Upper lobe of left lung (tissue), 6 donors: ENCODE results near the gene TSPAN10. TPM values are rescaled to one million over a fixed set of nuclear protein-coding genes. Genes with fewer than 3 reads are reported as not detected.

Source experiments
- ATAC-seq, 2 donors: fragments of 200-7000 bp; cut with Tn5 transposase; one replicate each; pipeline ENCODE4 v1.9.1; 2022; ENCODE audit warnings: mild to moderate bottlenecking in 2 of 2, moderate library complexity in 2 of 2; ENCODE audit not compliant: low FRiP score in 2 of 2
- DNase-seq, 2 donors: peaks; one replicate each; pipeline ENCODE4 v3.0.0-alpha.2; 2019 to 2020
- H3K27ac ChIP-seq, 4 donors: fragments of 200-600 bp; sonication (generic); one replicate each; pipeline ENCODE4 v1.5.1; 2016 to 2019
- H3K27me3 ChIP-seq, 4 donors: fragments of 200-600 bp; sonication (generic); one replicate each; pipeline ENCODE4 v1.5.1; 2017 to 2019
- H3K36me3 ChIP-seq, 4 donors: fragments of 200-600 bp; sonication (generic); one replicate each; pipeline ENCODE4 v1.5.1; 2016 to 2019
- H3K4me1 ChIP-seq, 4 donors: fragments of 200-600 bp; sonication (generic); one replicate each; pipeline ENCODE4 v1.5.1; 2018 to 2019
- H3K4me3 ChIP-seq, 4 donors: fragments of 200-600 bp; sonication (generic); one replicate each; pipeline ENCODE4 v1.5.1; 2017 to 2019; ENCODE audit warnings: mild to moderate bottlenecking in 2 of 4, moderate library complexity in 1 of 4
- H3K9me3 ChIP-seq, 4 donors: fragments of 200-600 bp; sonication (generic); one replicate each; pipeline ENCODE4 v1.5.1; 2018 to 2019
- EP300 ChIP-seq, 4 donors: sonication (generic); formaldehyde crosslinking; IDR thresholded peaks; one replicate each; pipeline ENCODE4 v1.5.1; 2017; ENCODE audit warnings: antibody characterized with exemption in 4 of 4, control low read depth in 2 of 4
- POLR2A ChIP-seq, 4 donors: fragments of 450-650 bp; IDR thresholded peaks; one replicate each; pipeline ENCODE4 v1.5.1; 2016 to 2017; ENCODE audit warnings: antibody characterized with exemption in 4 of 4, mild to moderate bottlenecking in 2 of 4
- POLR2AphosphoS5 ChIP-seq, 2 donors: sonication (generic); formaldehyde crosslinking; IDR thresholded peaks; one replicate each; pipeline ENCODE4 v1.5.1; 2017; ENCODE audit warnings: antibody characterized with exemption in 2 of 2
- WGBS, 2 donors: methylation state at CpG; one replicate each; pipeline ENCODE4 v1.1.5; 2017 to 2018; 5-methylcytosine and 5-hydroxymethylcytosine counted together
- total RNA-seq, 6 donors: library from RNA; depleted of rRNA in 4 of 6; stranded (reverse); fragments of >200 nt in 4 of 6; gene quantifications; one replicate each; pipeline versions ENCODE4 v1.1.0 to v1.2.1, GENCODE V29; 2016 to 2021
- TF ChIP-seq, protein P1 (sequence below), 6 experiments: fragments of 450-650 bp in 4 of 6; fragments of 200-600 bp in 2 of 6; sonication (generic) in 2 of 6; IDR thresholded peaks; one replicate each; pipeline ENCODE4 v1.5.1; 2016 to 2019; ENCODE audit warnings: antibody characterized with exemption in 6 of 6
- donor health status: DM: no; HTN: no; CAD: no; lungs with moderate emphysema.
- donor health status: DM: no; HTN: yes; CAD: no; lungs with severe emphysema.

TSPAN10 gene
- total RNA-seq, 6 donors from 2014 or later: 0.61 to 2.8 (median 1.0) TPM

DNA sequence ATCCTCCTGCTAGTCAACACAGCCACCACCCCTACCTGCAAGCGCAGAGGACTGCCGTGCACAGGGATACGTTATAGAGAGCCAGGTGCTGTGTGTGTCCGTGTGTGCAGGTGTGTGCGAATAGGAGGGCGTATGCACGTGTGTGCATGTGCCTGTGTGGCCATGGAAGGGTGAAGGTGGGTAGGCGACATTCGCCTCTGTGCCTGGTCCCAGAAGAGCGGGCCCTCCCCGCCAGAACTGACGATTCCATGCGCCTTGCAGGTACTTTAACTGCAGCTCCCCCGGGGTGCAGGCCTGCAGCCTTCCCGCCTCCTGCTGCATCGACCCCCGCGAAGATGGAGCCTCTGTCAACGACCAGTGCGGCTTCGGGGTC is 10.6 kb downstream of the TSPAN10 start:
- Histone ChIP-seq H3K36me3 (no peaks in the 10 kb centered on the region), H3K4me1 (peaks cover 0 to 8% (median 0%) of the 10 kb centered on the region in 4 donors), H3K9me3 (peaks cover 0 to 8% (median 2%) of the 10 kb centered on the region in 4 donors), H3K27ac (no peak overlapping the region), H3K27me3 (peaks cover 0 to 18% (median 8%) of the 10 kb centered on the region in 4 donors), H3K4me3 (no peak overlapping the region)
- no peak for TF ChIP-seq EP300 (IDR thresholded peaks at IDR 0.05)
- TF ChIP-seq, protein P1, sequence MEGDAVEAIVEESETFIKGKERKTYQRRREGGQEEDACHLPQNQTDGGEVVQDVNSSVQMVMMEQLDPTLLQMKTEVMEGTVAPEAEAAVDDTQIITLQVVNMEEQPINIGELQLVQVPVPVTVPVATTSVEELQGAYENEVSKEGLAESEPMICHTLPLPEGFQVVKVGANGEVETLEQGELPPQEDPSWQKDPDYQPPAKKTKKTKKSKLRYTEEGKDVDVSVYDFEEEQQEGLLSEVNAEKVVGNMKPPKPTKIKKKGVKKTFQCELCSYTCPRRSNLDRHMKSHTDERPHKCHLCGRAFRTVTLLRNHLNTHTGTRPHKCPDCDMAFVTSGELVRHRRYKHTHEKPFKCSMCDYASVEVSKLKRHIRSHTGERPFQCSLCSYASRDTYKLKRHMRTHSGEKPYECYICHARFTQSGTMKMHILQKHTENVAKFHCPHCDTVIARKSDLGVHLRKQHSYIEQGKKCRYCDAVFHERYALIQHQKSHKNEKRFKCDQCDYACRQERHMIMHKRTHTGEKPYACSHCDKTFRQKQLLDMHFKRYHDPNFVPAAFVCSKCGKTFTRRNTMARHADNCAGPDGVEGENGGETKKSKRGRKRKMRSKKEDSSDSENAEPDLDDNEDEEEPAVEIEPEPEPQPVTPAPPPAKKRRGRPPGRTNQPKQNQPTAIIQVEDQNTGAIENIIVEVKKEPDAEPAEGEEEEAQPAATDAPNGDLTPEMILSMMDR (IDR thresholded peaks at IDR 0.05): no peak
- TF ChIP-seq POLR2A (IDR thresholded peaks at IDR 0.05): no peak
- TF ChIP-seq POLR2AphosphoS5 (IDR thresholded peaks at IDR 0.05): no peak
- DNase-seq: no peak
- no peak for ATAC-seq
- WGBS, 2 donors: 53 to 70% methylated on average over 9 to 14 of the region's 21 CpGs

DNA sequence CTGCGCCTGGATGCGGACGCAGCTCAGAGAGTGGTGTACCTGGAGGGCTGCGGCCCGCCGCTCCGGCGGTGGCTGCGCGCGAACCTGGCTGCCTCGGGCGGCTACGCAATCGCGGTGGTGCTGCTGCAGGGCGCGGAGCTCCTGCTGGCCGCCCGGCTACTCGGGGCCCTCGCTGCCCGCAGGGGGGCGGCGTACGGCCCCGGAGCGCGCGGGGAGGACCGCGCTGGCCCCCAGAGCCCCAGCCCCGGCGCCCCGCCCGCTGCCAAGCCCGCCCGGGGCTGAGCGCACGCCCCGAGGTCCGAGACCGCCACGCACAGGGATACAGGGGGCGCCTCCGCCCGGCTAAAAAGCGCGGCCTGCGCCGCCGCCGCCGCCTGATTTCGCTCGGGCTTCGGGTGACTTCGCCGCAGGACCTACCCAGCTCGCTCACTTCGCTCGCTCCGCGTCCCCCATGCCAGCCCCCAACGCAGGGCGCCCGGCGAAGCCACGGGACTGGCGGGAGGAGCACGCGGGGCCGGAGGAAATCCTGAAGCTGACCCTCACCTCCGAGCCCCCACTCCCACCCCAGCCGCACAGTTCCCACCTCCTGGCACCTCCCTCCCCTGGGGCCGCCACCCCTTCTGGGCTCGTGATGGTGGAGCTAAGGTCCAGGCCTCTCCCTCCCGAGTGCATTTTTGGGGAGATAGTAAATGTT is 11.2 kb downstream of the TSPAN10 start:
- Histone ChIP-seq H3K4me3 (no peak overlapping the region), H3K4me1 (peaks cover 0 to 8% (median 0%) of the 10 kb centered on the region in 4 donors), H3K9me3 (peaks cover 0 to 8% (median 2%) of the 10 kb centered on the region in 4 donors), H3K27me3 (peaks cover 0 to 18% (median 8%) of the 10 kb centered on the region in 4 donors), H3K27ac (no peak overlapping the region), H3K36me3 (no peaks in the 10 kb centered on the region)
- no peak for ATAC-seq
- TF ChIP-seq POLR2A (IDR thresholded peaks at IDR 0.05) (no peak), EP300 (IDR thresholded peaks at IDR 0.05) (no peak), POLR2AphosphoS5 (IDR thresholded peaks at IDR 0.05) (no peak)
- TF ChIP-seq, protein P1 (IDR thresholded peaks at IDR 0.05): no peak
- 10 to 23% methylated on average over 7 to 29 of the region's 78 CpGs for WGBS, 2 donors
- DNase-seq: peak in 1 of 2 donors; percentile 81

DNA sequence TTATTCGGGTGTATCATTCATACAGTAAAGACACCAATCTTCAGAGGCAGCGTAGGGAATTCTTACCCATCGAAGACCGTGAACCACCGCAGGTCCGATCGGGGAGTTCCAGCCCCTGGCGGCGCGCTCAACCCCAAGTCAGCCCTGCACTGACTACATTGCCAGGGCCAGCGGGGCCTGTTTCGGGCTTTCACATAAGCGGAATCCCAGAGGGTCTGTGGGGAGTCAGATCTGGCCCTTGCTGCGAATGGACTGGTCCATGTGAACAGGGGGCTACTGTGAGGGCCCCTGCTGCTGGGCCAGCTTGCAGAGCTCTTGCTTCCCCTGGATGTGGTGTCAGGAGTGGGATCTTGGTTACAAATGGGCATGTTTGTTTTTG is 11.7 kb downstream of the TSPAN10 start:
- Histone ChIP-seq H3K27me3 (peaks cover 0 to 18% (median 8%) of the 10 kb centered on the region in 4 donors), H3K4me3 (no peak overlapping the region), H3K27ac (no peak overlapping the region), H3K4me1 (peaks cover 0 to 8% (median 0%) of the 10 kb centered on the region in 4 donors), H3K9me3 (peaks cover 0 to 8% (median 2%) of the 10 kb centered on the region in 4 donors), H3K36me3 (no peaks in the 10 kb centered on the region)
- 43 to 54% methylated on average over 1 to 13 of the region's 14 CpGs for WGBS, 2 donors
- ATAC-seq (no peak), DNase-seq (no peak)
- TF ChIP-seq EP300 (IDR thresholded peaks at IDR 0.05) (no peak), POLR2A (IDR thresholded peaks at IDR 0.05) (no peak), POLR2AphosphoS5 (IDR thresholded peaks at IDR 0.05) (no peak)
- TF ChIP-seq, protein P1 (IDR thresholded peaks at IDR 0.05): no peak

DNA sequence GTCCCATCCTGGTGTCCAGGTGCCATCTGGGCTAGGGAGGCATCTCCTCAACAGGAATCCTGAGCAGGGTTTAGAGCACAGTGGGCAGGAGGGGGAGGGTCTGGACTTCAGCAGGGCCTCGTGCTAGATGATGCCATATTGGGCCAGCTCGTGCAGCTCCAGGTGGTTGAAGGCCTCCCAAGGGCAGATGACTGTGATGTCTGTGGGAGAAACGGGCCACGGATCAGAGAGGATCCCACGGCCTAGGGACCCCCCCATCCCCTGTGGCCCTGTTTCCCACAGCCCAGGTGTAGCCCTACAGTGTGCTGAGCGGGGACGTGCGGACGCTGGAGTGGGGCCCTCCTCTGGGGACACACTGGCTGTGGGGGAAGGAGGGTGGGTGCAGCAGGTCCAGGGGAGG is 14.0 kb downstream of the TSPAN10 start:
- peaks cover 0 to 8% (median 2%) of the 10 kb centered on the region in 4 donors for H3K9me3 ChIP-seq
- H3K4me3 ChIP-seq: no peak overlapping the region
- TF ChIP-seq, protein P1 (IDR thresholded peaks at IDR 0.05): no peak
- TF ChIP-seq EP300 (IDR thresholded peaks at IDR 0.05) (no peak), POLR2AphosphoS5 (IDR thresholded peaks at IDR 0.05) (no peak), POLR2A (IDR thresholded peaks at IDR 0.05) (no peak)
- H3K27me3 ChIP-seq: peaks cover 0 to 18% (median 8%) of the 10 kb centered on the region in 4 donors
- 70 to 88% methylated on average over 6 to 9 of the region's 9 CpGs for WGBS, 2 donors
- ATAC-seq: no peak
- DNase-seq: no peak
- H3K4me1 ChIP-seq: peaks cover 0 to 8% (median 0%) of the 10 kb centered on the region in 4 donors
- H3K36me3 ChIP-seq: no peaks in the 10 kb centered on the region
- H3K27ac ChIP-seq: no peak overlapping the region
